ENCODE results near the gene PRR23E. TPM values are rescaled to one million over a fixed set of nuclear protein-coding genes. Genes with fewer than 3 reads are reported as not detected.

PRR23E gene
- total RNA-seq, 4 donors from 2014 or later: not detected

DNA sequence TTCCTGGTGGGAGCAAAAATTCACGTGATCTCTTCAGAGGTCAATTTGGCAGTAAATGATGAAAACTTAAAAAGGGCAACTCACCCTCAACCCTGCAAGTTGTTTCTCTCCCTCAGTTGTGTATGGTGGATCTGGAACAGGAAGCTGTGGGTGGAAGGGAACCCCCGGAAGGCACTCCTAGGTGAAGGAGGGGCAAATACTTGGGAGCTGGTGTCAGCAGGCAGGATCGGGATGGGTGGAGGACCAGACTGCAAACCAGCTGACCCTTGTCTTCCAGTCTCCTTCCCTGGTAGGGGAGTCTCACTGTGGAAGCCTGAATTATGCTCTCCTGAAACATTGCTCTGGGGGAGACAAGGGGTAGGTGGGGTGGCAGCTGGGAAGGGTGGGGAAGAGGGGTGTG lies 33.5 kb downstream of the PRR23E start:
- H3K27ac ChIP-seq: no peak overlapping the region
- 28 to 49% methylated on average over 3 of the region's 3 CpGs for WGBS, 2 donors
- H3K9me3 ChIP-seq: peaks cover 0 to 51% (median 0%) of the 10 kb centered on the region in 4 donors

GRCh38 chr3:127226946-127227842 lies 34.3 kb downstream of the PRR23E start:
- no peak for DNase-seq (ENCODE audit: low spot score in 2 of 2)
- 17 to 25% methylated on average over 15 to 21 of the region's 22 CpGs for WGBS, 2 donors
- TF ChIP-seq EP300 (IDR thresholded peaks at IDR 0.05): no peak

More for the DNA sequence above, 33.5 kb downstream of the PRR23E start:
- no peaks in the 10 kb centered on the region for H3K27me3 ChIP-seq
- no peaks in the 10 kb centered on the region for H3K36me3 ChIP-seq
- TF ChIP-seq CTCF (IDR thresholded peaks at IDR 0.05) (no peak), POLR2A (IDR thresholded peaks at IDR 0.05) (no peak), EP300 (IDR thresholded peaks at IDR 0.05) (no peak)
- no peak for DNase-seq (ENCODE audit: low spot score in 2 of 2)
- H3K4me1 ChIP-seq: no peaks in the 10 kb centered on the region
- H3K4me3 ChIP-seq: no peak overlapping the region

DNA sequence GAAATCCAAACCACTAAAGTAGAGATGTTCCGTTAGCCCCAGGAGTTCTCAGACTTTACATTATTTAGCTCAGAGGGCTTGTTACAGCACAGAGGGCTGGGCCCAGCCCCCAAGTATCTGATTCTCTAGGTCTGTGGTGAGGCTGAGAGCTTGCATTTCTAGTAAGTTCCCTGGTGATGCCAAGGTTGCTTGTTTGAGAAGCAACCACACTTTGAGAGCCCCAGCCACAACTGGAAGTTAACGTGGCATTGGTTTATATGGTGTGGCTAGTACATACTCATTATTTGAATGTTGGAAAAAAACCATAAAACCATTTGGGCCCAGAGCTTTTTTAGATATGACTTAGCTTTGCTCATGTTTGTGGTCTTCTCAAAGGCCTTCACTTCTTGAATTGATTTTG lies 35.9 kb downstream of the PRR23E start:
- peaks cover 0 to 58% (median 0%) of the 10 kb centered on the region in 4 donors for H3K9me3 ChIP-seq
- no peak for TF ChIP-seq POLR2A (IDR thresholded peaks at IDR 0.05)
- TF ChIP-seq EP300 (IDR thresholded peaks at IDR 0.05): no peak
- TF ChIP-seq CTCF (IDR thresholded peaks at IDR 0.05): no peak
- WGBS, 2 donors: 75 to 85% methylated on average over 2 of the region's 2 CpGs
- no peaks in the 10 kb centered on the region for H3K36me3 ChIP-seq
- H3K27ac ChIP-seq: no peak overlapping the region
- H3K27me3 ChIP-seq: no peaks in the 10 kb centered on the region
- no peak for DNase-seq (ENCODE audit: low spot score in 2 of 2)
- H3K4me1 ChIP-seq: no peaks in the 10 kb centered on the region
- H3K4me3 ChIP-seq: no peak overlapping the region

More at GRCh38 chr3:127226946-127227842, 34.3 kb downstream of the PRR23E start:
- Histone ChIP-seq H3K4me3 (no peak overlapping the region), H3K27me3 (no peaks in the 10 kb centered on the region), H3K4me1 (no peaks in the 10 kb centered on the region), H3K36me3 (no peaks in the 10 kb centered on the region), H3K27ac (no peak overlapping the region), H3K9me3 (peaks cover 0 to 58% (median 0%) of the 10 kb centered on the region in 4 donors)

- Histone ChIP-seq H3K9me3 (peaks cover 0 to 32% (median 0%) of the 10 kb centered on the region in 4 donors), H3K36me3 (no peaks in the 10 kb centered on the region), H3K4me1 (no peaks in the 10 kb centered on the region), H3K27me3 (no peaks in the 10 kb centered on the region), H3K27ac (no peak overlapping the region), H3K4me3 (no peak overlapping the region)
- no peak for TF ChIP-seq POLR2A (IDR thresholded peaks at IDR 0.05)
- no peak for TF ChIP-seq EP300 (IDR thresholded peaks at IDR 0.05)
- no peak for TF ChIP-seq CTCF (IDR thresholded peaks at IDR 0.05)
- WGBS, 2 donors: 33 to 36% methylated on average over 3 of the region's 3 CpGs
- no peak for DNase-seq (ENCODE audit: low spot score in 2 of 2)
Observed at GRCh38 chr3:127233371-127233770, 40.4 kb downstream of the PRR23E start.

DNA sequence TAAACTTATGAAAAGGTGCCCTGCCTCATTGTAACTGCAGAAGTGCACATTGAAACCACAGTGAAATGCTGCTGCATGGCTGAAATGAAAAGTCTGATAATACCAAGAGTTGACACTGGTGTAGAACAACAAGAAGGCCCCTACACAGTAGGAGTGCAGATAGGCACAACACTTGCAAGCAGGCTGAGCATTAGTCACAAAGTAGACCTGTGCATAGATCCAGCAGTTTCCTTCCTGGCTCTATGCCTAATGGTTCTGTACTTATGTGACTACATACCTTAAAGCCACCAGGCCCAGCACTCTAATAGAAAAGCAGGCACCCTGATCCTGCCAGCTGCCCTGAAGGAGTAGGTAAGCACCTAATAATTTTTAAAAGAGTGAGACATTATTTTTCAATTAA lies 41.8 kb downstream of the PRR23E start:
- H3K9me3 ChIP-seq: peaks cover 0 to 23% (median 0%) of the 10 kb centered on the region in 4 donors
- TF ChIP-seq CTCF (IDR thresholded peaks at IDR 0.05): no peak
- no peak for TF ChIP-seq POLR2A (IDR thresholded peaks at IDR 0.05)
- TF ChIP-seq EP300 (IDR thresholded peaks at IDR 0.05): no peak
- no peaks in the 10 kb centered on the region for H3K27me3 ChIP-seq

More for the DNA sequence above, 41.8 kb downstream of the PRR23E start:
- DNase-seq (ENCODE audit: low spot score in 2 of 2): no peak
- Histone ChIP-seq H3K4me1 (no peaks in the 10 kb centered on the region), H3K4me3 (no peak overlapping the region), H3K36me3 (no peaks in the 10 kb centered on the region), H3K27ac (no peak overlapping the region)
